ENCODE data around the gene COP1. TPM values are rescaled to one million over a fixed set of nuclear protein-coding genes. Genes with fewer than 3 reads are reported as not detected.
A peak's percentile ranks its signal among the peaks of the same experiment; 100 is the strongest.

The COP1 gene
- total RNA-seq, 1 donor: 64.8 TPM

GRCh38 chr1:176110203-176110602 is 96.9 kb downstream of the COP1 start:
- no peak for DNase-seq (ENCODE audit: insufficient read length, low spot score, missing footprints)
- no peaks in the 10 kb centered on the region for H3K27me3 ChIP-seq (ENCODE audit: insufficient read depth, low read length)
- no peak for TF ChIP-seq CTCF (IDR thresholded peaks at IDR 0.05; ENCODE audit: extremely low read depth, low read depth, low read length)
- H4K20me1 ChIP-seq (ENCODE audit: insufficient read depth, low read length): peaks cover 4% of the 10 kb centered on the region
- peaks cover 13% of the 10 kb centered on the region for H3K36me3 ChIP-seq (ENCODE audit: insufficient read depth, low read length)
- no peaks in the 10 kb centered on the region for H3K4me1 ChIP-seq (ENCODE audit: insufficient read depth, low read length)
- H3K4me3 ChIP-seq (ENCODE audit: insufficient read depth, low read length): no peak overlapping the region
- H3K4me2 ChIP-seq (ENCODE audit: insufficient read depth, low read length): no peak overlapping the region
- H3K27ac ChIP-seq (ENCODE audit: low read depth, low read length): no peak overlapping the region
- peaks cover 2% of the 10 kb centered on the region for H3K79me2 ChIP-seq (ENCODE audit: insufficient read depth, low read length)
- H3K9me3 ChIP-seq (ENCODE audit: low read depth, low read length): no peaks in the 10 kb centered on the region
- H2AFZ ChIP-seq (ENCODE audit: low read length): no peak overlapping the region

- peaks cover 4% of the 10 kb centered on the region for H3K4me1 ChIP-seq (ENCODE audit: insufficient read depth, low read length)
- no peaks in the 10 kb centered on the region for H3K27me3 ChIP-seq (ENCODE audit: insufficient read depth, low read length)
- H4K20me1 ChIP-seq (ENCODE audit: insufficient read depth, low read length): peaks cover 13% of the 10 kb centered on the region
- peaks cover 18% of the 10 kb centered on the region for H3K36me3 ChIP-seq (ENCODE audit: insufficient read depth, low read length)
- no peak overlapping the region for H3K4me3 ChIP-seq (ENCODE audit: insufficient read depth, low read length)
- no peak overlapping the region for H3K27ac ChIP-seq (ENCODE audit: low read depth, low read length)
- H2AFZ ChIP-seq (ENCODE audit: low read length): no peak overlapping the region
- no peaks in the 10 kb centered on the region for H3K79me2 ChIP-seq (ENCODE audit: insufficient read depth, low read length)
- no peak overlapping the region for H3K4me2 ChIP-seq (ENCODE audit: insufficient read depth, low read length)
- no peak for TF ChIP-seq CTCF (IDR thresholded peaks at IDR 0.05; ENCODE audit: extremely low read depth, low read depth, low read length)
- peaks cover 2% of the 10 kb centered on the region for H3K9me3 ChIP-seq (ENCODE audit: low read depth, low read length)
- DNase-seq (ENCODE audit: insufficient read length, low spot score, missing footprints): no peak
These were observed 104.2 kb downstream of the COP1 start for GRCh38 chr1:176102768-176103350.

- peaks cover 4% of the 10 kb centered on the region for H3K4me1 ChIP-seq (ENCODE audit: insufficient read depth, low read length)
- no peak overlapping the region for H3K4me3 ChIP-seq (ENCODE audit: insufficient read depth, low read length)
- H4K20me1 ChIP-seq (ENCODE audit: insufficient read depth, low read length): peaks cover 13% of the 10 kb centered on the region
- peaks cover 18% of the 10 kb centered on the region for H3K36me3 ChIP-seq (ENCODE audit: insufficient read depth, low read length)
- H3K4me2 ChIP-seq (ENCODE audit: insufficient read depth, low read length): no peak overlapping the region
- peak; percentile 6 for DNase-seq (ENCODE audit: insufficient read length, low spot score, missing footprints)
- peaks cover 2% of the 10 kb centered on the region for H3K9me3 ChIP-seq (ENCODE audit: low read depth, low read length)
- no peaks in the 10 kb centered on the region for H3K27me3 ChIP-seq (ENCODE audit: insufficient read depth, low read length)
- no peak overlapping the region for H2AFZ ChIP-seq (ENCODE audit: low read length)
- TF ChIP-seq CTCF (IDR thresholded peaks at IDR 0.05; ENCODE audit: extremely low read depth, low read depth, low read length): no peak
- no peaks in the 10 kb centered on the region for H3K79me2 ChIP-seq (ENCODE audit: insufficient read depth, low read length)
- H3K27ac ChIP-seq (ENCODE audit: low read depth, low read length): no peak overlapping the region
These were observed 105.0 kb downstream of the COP1 start for GRCh38 chr1:176101951-176102642.

- Histone ChIP-seq H3K9me3 (ENCODE audit: low read depth, low read length) (peaks cover 2% of the 10 kb centered on the region), H3K27me3 (ENCODE audit: insufficient read depth, low read length) (no peaks in the 10 kb centered on the region), H3K4me1 (ENCODE audit: insufficient read depth, low read length) (peaks cover 4% of the 10 kb centered on the region), H2AFZ (ENCODE audit: low read length) (no peak overlapping the region), H3K4me2 (ENCODE audit: insufficient read depth, low read length) (no peak overlapping the region), H3K36me3 (ENCODE audit: insufficient read depth, low read length) (peaks cover 15% of the 10 kb centered on the region), H3K4me3 (ENCODE audit: insufficient read depth, low read length) (no peak overlapping the region), H3K79me2 (ENCODE audit: insufficient read depth, low read length) (no peaks in the 10 kb centered on the region), H3K27ac (ENCODE audit: low read depth, low read length) (no peak overlapping the region), H4K20me1 (ENCODE audit: insufficient read depth, low read length) (peaks cover 13% of the 10 kb centered on the region)
- TF ChIP-seq CTCF (IDR thresholded peaks at IDR 0.05; ENCODE audit: extremely low read depth, low read depth, low read length): no peak
- DNase-seq (ENCODE audit: insufficient read length, low spot score, missing footprints): no peak
These were observed 108.5 kb downstream of the COP1 start for GRCh38 chr1:176098560-176098959.

Measured in osteoblast (primary cell).